DMS153 (cell line): ENCODE results near the gene TBL3.

Source experiments
- DNase-seq: peaks from one replicate; lab custom pipeline; 2025; lab: John Stamatoyannopoulos, UW

TBL3 gene

DNA sequence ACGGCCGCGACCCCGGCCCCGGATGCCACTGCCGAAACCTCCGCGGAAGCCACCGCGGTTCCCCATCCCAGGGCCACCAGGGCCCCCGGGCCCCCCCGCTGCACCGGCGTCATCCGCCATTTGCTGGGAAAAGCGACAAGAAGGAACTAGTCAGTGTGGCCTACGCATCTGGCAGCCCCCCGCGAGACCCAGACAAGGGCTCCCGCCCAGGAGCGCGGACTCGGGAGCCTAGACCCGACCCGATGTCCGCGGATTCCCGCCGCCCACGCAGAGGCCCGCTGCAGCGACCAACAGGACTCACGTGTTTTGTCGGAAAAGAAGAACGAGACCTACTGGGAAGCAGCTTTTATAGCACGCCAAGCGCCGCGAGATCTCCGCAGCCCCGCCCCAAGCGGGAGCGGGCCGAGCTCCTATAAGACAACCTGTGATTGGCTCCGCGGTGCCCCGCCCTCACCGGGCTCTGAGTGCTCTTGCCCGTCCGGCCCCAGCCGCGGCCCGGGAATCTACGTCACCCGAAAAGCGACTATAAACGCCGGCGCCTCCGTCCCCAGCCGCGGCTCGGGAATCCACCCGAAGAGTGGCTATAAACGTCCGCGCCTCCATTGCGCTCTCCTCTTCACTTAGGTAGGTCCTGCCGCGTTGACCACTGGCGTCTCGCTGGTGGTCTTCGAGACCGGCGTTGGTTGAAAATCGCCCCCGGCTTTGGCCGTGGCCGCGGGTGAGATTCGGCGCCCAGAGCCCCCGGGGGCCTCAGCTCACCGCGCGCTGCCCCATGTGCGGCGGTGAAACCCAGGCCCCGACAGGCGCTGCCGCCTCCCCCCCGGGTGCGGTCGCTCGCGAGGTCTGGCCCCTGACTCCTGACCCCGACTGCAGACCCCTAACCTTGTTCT, 7.1 kb upstream of the TBL3 start, which contains the start of gene RPS2:
TSS of gene RPS2 (minus strand) at position 321 of the 890 bp plus-strand sequence. CDS start at position 120, 201 bp downstream.
- peak; percentile 96 for DNase-seq

DNA sequence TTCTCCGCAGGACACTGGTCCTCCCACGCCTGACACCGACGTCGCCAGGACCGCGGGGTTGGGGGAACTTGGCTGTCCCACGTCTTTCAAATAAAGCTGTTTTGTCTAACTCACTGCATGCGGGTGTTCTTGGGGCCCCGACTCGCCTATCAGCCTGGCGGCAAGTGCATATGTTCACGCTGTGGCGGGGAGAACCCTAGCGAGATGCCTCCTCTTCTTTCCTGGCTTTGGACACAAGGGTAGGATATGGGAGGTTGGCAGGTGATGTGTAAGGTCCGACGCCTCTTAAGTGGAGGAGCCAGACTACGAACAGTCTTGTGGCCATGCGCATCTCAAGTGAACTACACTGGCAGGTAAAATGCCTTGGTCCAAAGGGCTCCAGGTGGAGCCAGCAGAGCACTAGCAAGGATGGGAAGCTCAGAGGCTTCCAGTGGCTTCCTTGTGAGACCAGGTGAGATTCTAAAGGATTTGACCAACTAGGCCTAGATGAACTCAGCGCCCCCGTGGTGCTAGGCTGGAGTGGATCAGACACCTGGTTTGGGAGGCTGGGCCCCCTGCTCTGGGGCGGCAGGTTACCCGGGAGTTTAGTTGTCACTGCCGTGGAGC, 6.4 kb upstream of the TBL3 start:
- DNase-seq, result no peak

DNA sequence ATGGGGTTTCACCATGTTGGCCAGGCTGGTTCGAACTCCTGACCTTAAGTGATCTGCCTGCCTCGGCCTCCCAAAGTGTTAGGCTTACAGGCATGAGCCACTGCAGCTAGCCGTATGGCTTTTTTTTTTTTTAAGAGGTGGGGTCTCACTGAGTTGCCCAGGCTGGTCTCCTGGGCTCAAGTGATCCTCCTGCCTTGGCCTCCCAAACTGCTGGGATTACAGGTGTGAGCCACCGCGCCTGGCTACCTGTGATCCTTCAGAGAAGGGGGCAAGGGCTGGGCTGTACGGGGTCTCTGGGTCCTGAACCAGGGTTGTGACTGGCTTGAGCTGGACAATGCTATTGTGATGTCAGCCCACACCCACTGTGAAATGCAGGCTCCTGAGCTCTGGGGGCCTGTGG, 5.4 kb upstream of the TBL3 start, which contains the start of gene RNF151:
TSS of gene RNF151 (plus strand) at position 397 of the 400 bp plus-strand sequence. CDS start 26 bp downstream, outside the sequence.
- DNase-seq, result no peak

DNA sequence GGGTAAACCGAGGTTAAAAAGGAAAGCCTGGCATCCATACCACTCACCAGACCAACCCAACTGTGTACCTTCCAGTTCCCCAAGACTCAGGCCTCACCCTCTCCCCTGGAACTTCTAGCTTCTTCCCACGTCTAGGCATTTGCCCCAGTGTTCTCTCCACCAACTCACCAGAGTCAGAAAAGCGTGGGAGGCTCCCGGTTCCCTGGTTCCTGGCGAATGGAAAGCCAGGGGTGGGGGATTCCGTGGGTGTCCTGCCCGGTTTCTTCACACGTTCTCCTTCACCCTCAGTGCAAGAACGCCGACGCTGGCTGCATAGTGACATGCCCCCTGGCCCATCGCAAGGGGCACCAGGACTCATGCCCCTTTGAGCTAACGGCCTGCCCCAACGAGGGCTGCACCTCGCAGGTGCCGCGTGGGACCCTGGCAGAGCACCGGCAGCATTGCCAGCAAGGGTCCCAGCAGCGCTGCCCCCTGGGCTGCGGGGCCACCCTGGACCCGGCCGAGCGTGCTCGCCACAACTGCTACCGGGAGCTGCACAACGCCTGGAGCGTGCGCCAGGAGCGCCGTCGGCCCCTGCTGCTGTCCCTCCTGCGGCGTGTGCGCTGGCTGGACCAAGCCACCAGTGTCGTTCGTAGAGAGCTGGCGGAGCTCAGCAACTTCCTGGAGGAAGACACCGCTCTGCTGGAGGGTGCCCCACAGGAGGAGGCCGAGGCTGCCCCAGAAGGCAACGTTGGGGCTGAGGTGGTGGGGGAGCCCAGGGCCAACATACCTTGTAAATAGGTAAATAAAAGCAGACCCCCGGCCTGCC, 3.5 kb upstream of the TBL3 start:
- DNase-seq, result no peak

DNA sequence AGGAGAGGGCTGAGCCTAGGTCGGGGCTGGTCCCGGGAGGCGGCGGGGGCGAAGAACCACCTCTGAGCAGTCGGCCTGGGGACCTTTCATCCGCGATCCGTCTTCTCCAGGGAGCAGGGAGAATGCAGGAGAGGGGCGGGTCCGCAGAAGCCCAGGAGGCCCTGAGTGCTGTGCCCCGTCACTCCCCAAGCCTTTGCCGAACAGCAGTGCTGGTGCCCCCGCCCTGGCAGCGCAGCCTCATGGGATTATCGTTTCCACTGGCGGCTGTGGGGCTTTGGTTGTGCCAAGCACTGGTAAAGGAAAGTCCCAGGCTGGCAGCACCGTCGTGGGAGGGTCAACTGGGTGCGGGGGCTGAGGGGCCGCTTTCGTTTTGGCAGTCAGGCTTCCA, 631 bp downstream of the TBL3 start:
- no peak for DNase-seq

DNA sequence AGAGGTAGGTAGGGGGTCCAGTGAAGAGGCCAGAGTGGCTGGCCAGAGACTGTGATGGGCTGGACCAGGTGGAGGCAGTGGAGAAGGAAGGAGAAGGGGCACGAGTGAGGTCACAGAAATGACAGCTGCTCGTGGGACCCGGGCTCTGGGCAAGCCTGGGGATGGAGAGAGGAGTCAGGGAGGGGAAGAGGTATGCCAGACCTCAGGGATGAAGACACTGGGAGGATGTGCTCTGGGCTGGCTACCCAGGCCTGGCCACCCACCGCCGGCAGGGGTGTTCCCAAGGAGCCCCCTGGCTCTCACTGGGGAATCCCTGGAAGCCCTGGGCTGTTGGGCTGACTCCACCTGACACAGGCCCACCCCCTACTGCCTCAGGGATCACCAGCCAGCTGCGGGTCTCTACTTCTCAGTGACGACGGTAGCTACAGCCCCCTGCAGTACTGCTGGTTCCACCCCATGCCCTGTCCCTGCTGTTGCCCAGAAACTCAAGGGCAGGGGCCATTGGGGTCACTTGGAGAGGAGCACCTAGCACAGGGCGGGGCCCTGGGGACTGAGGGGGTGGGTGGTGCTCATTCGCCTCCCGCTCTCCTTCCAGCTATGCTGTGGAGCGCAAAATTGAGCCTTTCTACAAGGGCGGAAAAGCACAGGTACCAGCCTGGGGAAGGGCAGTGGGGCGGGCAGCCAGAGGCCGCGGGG, 1.8 kb downstream of the TBL3 start:
- no peak for DNase-seq

DNA sequence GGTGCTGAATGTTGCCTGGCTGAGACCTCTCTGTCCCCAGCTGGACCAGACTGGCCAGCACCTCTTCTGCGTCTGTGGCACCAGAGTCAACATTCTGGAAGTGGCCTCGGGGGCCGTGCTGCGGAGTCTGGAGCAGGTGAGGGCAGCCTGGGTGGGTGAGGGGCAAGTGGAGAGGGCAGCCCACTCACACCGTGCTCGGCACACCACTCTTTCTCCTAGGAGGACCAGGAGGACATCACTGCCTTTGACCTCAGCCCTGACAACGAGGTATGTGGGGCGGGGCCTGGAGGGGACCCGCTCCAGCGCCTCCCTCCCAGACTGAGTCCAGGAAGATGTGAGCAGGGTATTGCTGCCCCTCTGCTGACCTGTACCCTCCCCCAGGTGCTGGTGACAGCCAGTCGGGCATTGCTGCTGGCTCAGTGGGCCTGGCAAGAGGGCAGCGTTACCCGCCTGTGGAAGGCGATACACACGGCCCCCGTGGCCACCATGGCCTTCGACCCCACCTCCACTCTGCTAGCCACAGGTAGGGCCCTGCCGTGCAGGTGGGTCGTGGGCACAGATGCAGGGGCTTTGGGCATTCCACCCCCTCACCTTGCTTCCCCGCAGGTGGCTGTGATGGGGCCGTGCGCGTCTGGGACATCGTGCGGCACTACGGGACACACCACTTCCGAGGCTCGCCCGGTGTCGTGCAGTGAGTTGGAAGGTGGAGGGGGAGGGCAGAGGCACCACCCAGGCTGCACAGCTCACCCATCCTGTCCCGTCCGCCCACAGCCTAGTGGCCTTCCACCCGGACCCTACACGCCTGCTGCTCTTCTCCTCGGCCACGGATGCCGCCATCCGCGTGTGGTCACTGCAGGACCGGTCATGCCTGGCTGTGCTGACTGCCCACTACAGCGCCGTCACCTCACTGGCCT, 2.6 kb downstream of the TBL3 start:
- DNase-seq, result no peak

DNA sequence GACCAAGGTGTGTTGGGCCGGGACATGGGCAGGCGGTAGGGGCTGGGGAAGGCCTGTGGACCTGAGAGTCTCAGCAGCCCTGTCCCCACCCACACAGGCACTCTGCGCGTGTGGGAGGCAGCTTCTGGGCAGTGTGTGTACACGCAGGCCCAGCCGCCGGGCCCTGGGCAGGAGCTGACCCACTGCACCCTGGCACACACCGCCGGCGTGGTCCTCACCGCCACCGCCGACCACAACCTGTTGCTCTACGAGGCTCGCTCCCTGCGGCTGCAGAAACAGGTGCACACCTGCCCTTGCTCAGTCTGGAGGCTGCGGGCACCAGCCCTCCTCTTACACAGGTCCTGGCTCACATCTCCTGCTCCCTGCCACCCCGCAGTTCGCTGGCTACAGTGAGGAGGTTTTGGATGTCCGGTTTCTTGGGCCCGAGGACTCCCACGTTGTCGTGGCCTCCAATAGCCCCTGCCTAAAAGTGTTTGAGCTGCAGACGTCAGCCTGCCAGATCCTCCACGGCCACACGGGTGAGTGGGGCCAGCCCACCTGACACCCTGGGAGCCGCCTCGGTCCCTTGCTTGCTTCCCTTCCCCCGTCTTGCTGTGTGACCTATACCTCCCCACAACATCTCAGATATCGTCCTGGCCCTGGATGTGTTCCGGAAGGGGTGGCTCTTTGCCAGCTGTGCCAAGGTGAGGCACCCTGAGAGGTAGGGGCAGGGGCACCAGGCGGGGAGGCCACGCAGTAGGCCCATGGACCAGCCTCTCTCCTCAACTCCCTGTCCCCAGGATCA, 3.8 kb downstream of the TBL3 start:
- no peak for DNase-seq

DNA sequence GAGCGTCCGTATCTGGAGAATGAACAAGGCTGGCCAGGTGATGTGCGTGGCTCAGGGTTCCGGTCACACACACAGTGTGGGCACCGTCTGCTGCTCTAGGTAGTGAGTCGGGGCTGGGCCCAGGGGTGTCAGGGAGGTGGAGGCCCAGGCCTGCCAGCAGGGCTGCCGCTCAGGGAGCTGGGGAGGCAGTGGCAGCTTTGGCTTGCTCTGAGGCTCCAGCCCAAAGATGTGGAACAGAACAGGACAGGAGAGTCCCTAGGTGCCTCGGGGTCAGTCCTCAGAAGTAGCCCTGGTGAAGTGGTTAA, 4.3 kb downstream of the TBL3 start:
- no peak for DNase-seq

DNA sequence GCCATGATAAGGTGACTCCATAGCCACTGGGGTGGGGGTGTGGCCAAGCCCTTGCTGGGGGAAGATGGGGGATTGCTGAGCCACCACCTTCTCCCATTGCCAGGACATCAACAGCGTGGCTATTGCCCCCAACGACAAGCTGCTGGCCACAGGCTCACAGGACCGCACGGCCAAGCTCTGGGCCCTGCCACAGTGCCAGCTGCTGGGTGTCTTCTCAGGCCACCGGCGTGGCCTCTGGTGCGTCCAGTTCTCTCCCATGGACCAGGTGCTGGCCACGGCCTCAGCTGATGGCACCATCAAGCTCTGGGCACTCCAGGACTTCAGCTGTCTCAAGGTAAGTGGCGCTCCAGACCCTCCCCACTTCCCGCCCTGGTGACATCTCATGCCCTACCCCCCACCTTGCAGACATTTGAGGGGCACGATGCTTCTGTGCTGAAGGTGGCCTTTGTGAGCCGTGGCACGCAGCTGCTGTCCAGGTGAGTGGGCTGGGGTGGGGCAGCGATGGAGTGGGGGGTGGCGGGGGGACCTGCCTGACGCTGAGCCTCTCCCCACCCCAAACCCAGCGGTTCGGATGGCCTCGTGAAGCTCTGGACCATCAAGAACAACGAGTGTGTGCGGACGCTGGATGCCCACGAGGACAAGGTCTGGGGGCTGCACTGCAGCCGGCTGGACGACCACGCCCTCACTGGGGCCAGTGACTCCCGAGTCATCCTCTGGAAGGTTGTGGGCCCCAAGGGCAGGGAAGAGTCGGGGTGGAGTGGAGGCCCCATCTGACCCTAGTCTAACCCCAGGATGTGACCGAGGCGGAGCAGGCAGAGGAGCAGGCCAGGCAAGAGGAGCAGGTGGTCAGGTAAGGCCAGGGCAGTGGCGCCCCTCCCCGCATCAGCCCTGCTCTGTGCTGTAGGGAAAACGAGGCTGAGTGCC, 5.4 kb downstream of the TBL3 start:
- DNase-seq, result no peak

DNA sequence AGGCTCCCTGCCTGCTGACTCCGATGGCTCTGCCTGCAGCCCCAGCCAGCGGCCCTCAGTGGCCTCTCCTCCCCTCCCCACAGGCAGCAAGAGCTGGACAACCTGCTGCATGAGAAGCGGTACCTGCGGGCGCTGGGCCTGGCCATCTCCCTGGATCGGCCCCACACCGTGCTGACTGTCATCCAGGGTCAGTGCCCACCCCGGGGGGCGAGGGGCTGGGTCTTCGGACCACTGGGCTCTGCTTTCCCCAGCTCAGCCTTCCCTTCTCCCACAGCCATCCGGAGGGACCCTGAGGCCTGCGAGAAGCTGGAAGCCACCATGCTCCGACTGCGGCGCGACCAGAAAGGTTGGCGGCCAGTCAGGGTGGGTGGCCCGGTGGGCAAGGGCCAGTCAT, 6.0 kb downstream of the TBL3 start:
- DNase-seq, result no peak

DNA sequence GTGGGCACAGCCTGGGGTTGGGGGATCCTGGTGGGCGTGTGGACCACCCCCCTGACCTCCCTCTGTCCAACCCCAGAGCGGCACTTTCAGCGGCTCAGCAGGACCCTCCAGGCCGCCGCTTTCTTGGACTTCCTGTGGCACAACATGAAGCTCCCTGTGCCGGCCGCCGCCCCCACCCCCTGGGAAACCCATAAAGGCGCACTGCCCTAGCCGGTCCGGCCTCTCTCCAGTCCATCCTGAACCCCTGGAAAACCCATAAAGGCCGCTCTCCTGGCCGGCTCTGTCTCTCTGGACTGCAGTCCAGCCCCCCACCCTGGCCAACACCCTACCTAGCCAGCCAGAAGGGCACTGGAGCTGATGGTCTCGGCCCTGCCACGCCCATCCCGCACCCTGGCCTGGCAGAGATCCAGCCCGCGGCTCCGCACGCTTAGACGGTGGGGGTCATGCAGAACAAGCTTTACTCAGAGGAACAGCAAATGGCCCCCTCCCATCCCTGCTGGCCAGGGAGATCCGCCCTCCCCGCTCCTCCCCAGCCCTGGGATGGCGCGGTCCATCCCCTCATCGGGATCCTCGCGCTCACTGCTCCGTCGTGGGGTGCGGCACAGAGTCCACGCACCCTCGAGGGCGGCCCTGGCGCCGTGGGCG, 6.7 kb downstream of the TBL3 start:
- no peak for DNase-seq

DNA sequence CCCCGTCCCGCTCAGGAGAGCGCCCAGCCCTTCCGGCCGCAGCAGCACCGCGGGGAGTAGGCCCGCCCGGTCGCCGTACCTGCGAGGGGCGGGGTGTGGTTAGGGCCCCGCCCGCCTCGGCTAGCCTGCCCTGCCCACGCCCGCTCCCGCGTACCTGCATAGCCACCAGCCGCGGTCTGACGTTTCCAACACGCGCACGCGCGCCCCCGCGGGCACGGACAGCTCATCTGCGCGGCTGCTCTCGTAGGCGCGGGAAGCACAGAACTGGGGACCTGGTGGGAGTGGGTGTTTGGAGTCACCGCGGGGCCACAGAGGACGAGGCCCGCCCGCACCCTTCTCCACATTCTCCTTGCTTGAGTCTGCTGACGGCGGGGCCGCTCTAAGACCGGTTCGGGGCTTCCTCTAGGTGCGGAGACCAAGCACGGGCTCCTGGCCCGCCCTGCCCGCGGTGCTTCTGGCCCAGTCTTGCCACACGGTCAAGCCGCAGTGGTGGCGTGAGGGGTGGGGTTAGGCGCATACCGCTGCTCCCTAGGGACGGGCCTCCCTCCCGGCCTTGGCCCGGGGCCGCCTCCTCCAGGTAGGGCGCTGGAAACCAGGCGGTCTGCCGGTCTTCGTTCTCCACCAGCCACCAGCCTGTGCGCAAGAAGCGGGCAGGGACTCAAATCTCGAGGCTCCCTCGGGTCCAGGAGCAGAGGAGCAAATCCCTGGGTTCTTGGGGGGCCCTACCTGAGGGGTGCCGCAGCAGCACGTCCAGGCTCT, 7.6 kb downstream of the TBL3 start:
- peak; percentile 75 for DNase-seq

DNA sequence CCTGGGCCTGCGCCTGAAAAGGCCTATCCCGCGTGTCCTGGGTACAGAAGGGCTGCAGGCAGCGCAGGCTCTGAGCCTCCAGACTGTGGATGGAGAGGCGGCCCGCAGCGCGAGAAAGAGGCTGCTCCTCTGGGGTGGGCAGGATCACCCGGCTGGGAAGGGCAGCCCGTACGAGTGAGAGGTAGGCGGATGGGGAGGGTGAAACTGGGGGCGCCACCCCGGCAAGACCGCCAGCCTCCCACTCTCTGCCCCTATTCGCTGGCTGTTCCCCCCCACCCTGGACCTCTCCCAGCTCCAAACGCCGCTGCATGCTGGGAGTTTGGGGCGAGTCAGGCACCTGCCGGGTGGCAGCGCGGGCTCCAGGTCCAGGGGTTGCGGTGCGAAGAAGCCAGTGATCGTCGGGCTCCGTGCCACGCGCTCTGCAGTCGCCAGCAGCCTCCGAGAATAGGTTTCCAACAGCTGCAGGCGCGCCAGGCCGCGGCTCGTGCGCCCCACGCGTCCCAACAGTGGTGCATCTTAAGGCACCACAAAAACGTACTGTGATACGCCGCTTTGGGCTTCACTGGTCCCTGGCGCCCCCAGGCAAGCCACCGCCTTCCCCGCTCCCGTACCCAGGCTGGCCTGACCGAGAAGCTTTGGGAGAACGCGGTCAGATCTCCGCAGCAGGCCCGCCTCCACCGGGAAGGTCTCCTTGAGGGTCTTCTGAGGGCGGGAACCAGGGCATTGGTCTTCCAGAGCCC, 8.3 kb downstream of the TBL3 start:
- DNase-seq, result no peak

DNA sequence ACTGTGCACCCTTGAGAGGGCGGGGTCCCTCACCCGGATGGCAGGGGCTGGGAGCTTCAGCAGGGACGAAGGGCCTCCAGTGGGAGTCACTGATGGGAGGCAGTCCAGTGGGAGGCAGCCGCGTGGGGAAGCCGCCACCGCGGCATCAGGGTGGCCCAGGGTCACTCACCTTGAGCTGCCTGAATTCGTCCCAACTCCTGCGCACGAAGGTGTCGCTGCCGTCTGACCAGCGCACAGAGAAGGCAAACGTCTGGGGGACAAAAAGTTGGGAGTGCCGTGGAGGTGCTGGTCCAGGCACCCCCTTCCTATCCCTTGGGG, 8.9 kb downstream of the TBL3 start:
- no peak for DNase-seq

DNA sequence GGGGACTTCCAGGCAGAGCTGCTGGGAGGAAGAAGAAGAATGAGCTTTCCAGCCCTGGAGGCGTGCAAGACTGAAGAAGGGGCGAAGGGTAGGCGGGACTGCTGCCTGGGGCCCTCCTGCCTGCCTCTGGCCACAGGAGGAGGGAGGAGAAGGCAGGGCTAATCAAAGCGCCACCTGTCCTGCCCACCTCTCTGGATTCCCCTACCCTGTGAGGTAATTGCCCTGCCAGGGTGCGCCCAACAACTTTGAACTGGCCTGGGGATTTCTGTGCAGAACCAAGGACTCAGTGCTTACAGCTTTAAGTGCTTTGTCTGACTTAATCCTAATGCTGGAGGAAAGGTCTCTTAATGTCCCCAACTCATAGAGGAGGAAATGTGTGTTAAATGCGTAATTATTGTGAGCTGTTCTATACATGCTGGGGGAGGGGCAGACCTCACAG, 9.6 kb downstream of the TBL3 start, which contains the start of gene NOXO1:
TSS of gene NOXO1 (minus strand) at position 72 of the 439 bp plus-strand sequence. CDS start 290 bp downstream, outside the sequence.
- no peak for DNase-seq

DNA sequence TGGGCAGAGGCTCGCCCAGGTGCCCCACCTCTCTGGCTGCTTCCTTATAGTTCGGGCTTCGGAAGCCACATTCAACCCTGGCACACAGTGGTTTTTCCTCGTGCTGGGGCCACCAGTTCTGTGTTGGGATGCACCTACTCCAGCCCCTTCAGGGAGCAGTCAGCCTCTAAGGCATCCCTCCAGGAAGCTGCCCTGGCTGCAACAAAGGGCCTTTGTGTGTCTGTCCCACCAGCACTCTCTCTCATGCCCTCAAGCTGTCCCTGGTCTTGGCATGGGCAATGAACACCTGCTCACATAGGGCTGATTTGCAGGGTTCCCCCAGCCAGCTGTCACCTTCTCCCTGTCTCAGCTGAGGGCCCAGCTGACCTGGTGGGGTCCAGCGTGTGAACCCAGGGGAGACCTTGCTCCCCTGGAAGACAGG, 10.2 kb downstream of the TBL3 start:
- DNase-seq, result peak; percentile 5
